C4-2B (cell line): ENCODE data around the gene ALAS1.
A peak's percentile ranks its signal among the peaks of the same experiment; 100 is the strongest.

Experiments
- H3K27ac ChIP-seq: fragments of 450-650 bp; 2 replicates; pipeline ENCODE4 v1.5.1; 2017
- CTCF ChIP-seq: fragments of 450-650 bp; conservative IDR thresholded peaks from 2 replicates; pipeline ENCODE4 v1.5.1; 2017; ENCODE audit warnings: mild to moderate bottlenecking
- ZFX ChIP-seq: fragments of 450-650 bp; IDR thresholded peaks from 2 replicates; pipeline ENCODE4 v1.6.1; 2017

The ALAS1 gene

GRCh38 chr3:52195291-52195597, 2.7 kb upstream of the ALAS1 start:
- TF ChIP-seq ZFX (no peak), CTCF (no peak)

GRCh38 chr3:52195823-52196331, 2.1 kb upstream of the ALAS1 start:
- H3K27ac ChIP-seq, result no peak overlapping the region
- no peak for TF ChIP-seq CTCF

More at GRCh38 chr3:52195291-52195597, 2.7 kb upstream of the ALAS1 start:
- H3K27ac ChIP-seq, result no peak overlapping the region

GRCh38 chr3:52196977-52197376, 983 bp upstream of the ALAS1 start:
- no peak overlapping the region; the same call in 1 of the 2 replicates for H3K27ac ChIP-seq
- TF ChIP-seq CTCF (no peak), ZFX (no peak)

- TF ChIP-seq CTCF, result no peak
- no peak for TF ChIP-seq ZFX
- H3K27ac ChIP-seq, result peak overlapping the region; percentile 83
Measured at GRCh38 chr3:52197499-52197841, 490 bp upstream of the ALAS1 start.

GRCh38 chr3:52198643-52199608, 966 bp downstream of the ALAS1 start:
- no peak for TF ChIP-seq ZFX
- no peak for TF ChIP-seq CTCF
- H3K27ac ChIP-seq, result peak overlapping the region; percentile 83

GRCh38 chr3:52200981-52201679, 3.2 kb downstream of the ALAS1 start:
- TF ChIP-seq ZFX (no peak), CTCF (no peak)

GRCh38 chr3:52202384-52203077, 4.6 kb downstream of the ALAS1 start:
- TF ChIP-seq CTCF (no peak), ZFX (no peak)
- H3K27ac ChIP-seq, result no peak overlapping the region

More at GRCh38 chr3:52200981-52201679, 3.2 kb downstream of the ALAS1 start:
- no peak overlapping the region for H3K27ac ChIP-seq
